IMR-90 (cell line): Measurements from ENCODE around the gene KDM4B. TPM values are rescaled to one million over a fixed set of nuclear protein-coding genes. Genes with fewer than 3 reads are reported as not detected.

Source experiments
- ATAC-seq: fragments of 200-7000 bp; cut with Tn5 transposase; 2 replicates; pipeline ENCODE4 v1.9.1; 2020; ENCODE audit warnings: low read depth, mild to moderate bottlenecking, moderate library complexity
- BruUV-seq: library from RNA; stranded (reverse); fragments of 400-500 nt; replicated peaks from 2 replicates; lab custom pipeline; 2021; lab: Mats Ljungman, UMichigan
- CTCF ChIA-PET: fragments of 300-600 bp; formaldehyde crosslinking; extraction: SDS; loops from one replicate; lab custom pipeline; 2021; ENCODE audit warnings: antibody characterized with exemption; lab: Yijun Ruan, JAX
- POLR2A ChIA-PET: fragments of 300-600 bp; sonication (Branson Sonifier 250); formaldehyde crosslinking; loops from one replicate; lab custom pipeline; 2022; ENCODE audit warnings: antibody characterized with exemption; ENCODE audit not compliant: unreplicated experiment; lab: Charles Lee
- DNase-seq: peaks from one replicate; pipeline ENCODE4 v3.0.0; 2013
- H2AFZ ChIP-seq: replicated peaks from 2 replicates; pipeline ENCODE3; 2013; ENCODE audit warnings: low read length, mild to moderate bottlenecking; ENCODE audit not compliant: poor library complexity
- H2AK5ac ChIP-seq: 2 replicates; pipeline ENCODE4 v1.6.1; 2013; ENCODE audit warnings: low read depth, low read length, inconsistent platforms
- H2AK9ac ChIP-seq: replicated peaks from 2 replicates; pipeline ENCODE3; 2013; ENCODE audit warnings: mild to moderate bottlenecking, low read depth, low read length, moderate library complexity; ENCODE audit not compliant: poor library complexity
- H2BK120ac ChIP-seq: 2 replicates; pipeline ENCODE4 v1.6.1; 2013; ENCODE audit warnings: low read depth, low read length, inconsistent platforms
- H2BK15ac ChIP-seq: 3 replicates; pipeline ENCODE4 v1.6.1; 2013; ENCODE audit warnings: low read depth, low read length, inconsistent platforms
- H2BK20ac ChIP-seq: 2 replicates; pipeline ENCODE4 v1.6.1; 2013; ENCODE audit warnings: low read depth, mild to moderate bottlenecking, inconsistent platforms, low read length, moderate library complexity
- H2BK5ac ChIP-seq: 2 replicates; pipeline ENCODE4 v1.6.1; 2013; ENCODE audit warnings: mild to moderate bottlenecking, low read depth, low read length, inconsistent platforms; ENCODE audit not compliant: poor library complexity, severe bottlenecking
- H3K14ac ChIP-seq: replicated peaks from 2 replicates; pipeline ENCODE4 v1.6.1; 2013; ENCODE audit warnings: low read depth, low read length, inconsistent platforms
- H3K18ac ChIP-seq: 2 replicates; pipeline ENCODE4 v1.6.1; 2013; ENCODE audit warnings: low read depth, low read length, control low read depth
- H3K23ac ChIP-seq: 2 replicates; pipeline ENCODE4 v1.6.1; 2013; ENCODE audit warnings: low read depth, low read length, inconsistent platforms
- H3K27ac ChIP-seq: 2 replicates; pipeline ENCODE4 v1.5.1; 2013; ENCODE audit warnings: mild to moderate bottlenecking, control low read depth, low read length; ENCODE audit not compliant: insufficient read depth
- H3K27me3 ChIP-seq: 2 replicates; pipeline ENCODE4 v1.6.1; 2013; ENCODE audit warnings: low read length; ENCODE audit not compliant: control insufficient read depth, insufficient read depth
- H3K36me3 ChIP-seq: 2 replicates; pipeline ENCODE4 v1.6.1; 2013; ENCODE audit warnings: low read length, mixed read lengths; ENCODE audit not compliant: control insufficient read depth, insufficient read depth
- H3K4ac ChIP-seq: 2 replicates; pipeline ENCODE4 v1.6.1; 2013; ENCODE audit warnings: low read depth, low read length, inconsistent platforms
- H3K4me1 ChIP-seq: 2 replicates; pipeline ENCODE4 v1.6.1; 2013; ENCODE audit warnings: low read length, mixed read lengths; ENCODE audit not compliant: control insufficient read depth, insufficient read depth
- H3K4me2 ChIP-seq: 2 replicates; pipeline ENCODE4 v1.6.1; 2013; ENCODE audit warnings: low read depth, mild to moderate bottlenecking, control low read depth, low read length, moderate library complexity
- H3K4me3 ChIP-seq: 2 replicates; pipeline ENCODE4 v1.5.1; 2013; ENCODE audit warnings: low read depth, mild to moderate bottlenecking, control low read depth, low read length, moderate library complexity; ENCODE audit not compliant: insufficient read depth
- H3K56ac ChIP-seq: 2 replicates; pipeline ENCODE4 v1.6.1; 2013; ENCODE audit warnings: low read length, inconsistent platforms; ENCODE audit not compliant: insufficient read depth; ENCODE audit errors: extremely low read depth
- H3K79me1 ChIP-seq, 2 experiments: 2 replicates each; pipeline ENCODE4 v1.6.1; 2013; ENCODE audit warnings: low read length in 2 of 2, inconsistent platforms in 1 of 2, low read depth in 1 of 2
- H3K9ac ChIP-seq: 2 replicates; pipeline ENCODE4 v1.6.1; 2013; ENCODE audit warnings: low read depth, low read length, control low read depth
- H3K9me1 ChIP-seq: 2 replicates; pipeline ENCODE4 v1.6.1; 2013; ENCODE audit warnings: low read length, inconsistent platforms; ENCODE audit not compliant: insufficient read depth
- H3K9me3 ChIP-seq: 2 replicates; pipeline ENCODE4 v1.6.1; 2013; ENCODE audit warnings: low read length; ENCODE audit not compliant: control insufficient read depth, insufficient read depth
- H4K20me1 ChIP-seq: 2 replicates; pipeline ENCODE4 v1.6.1; 2013; ENCODE audit warnings: low read length, inconsistent platforms; ENCODE audit not compliant: insufficient read depth
- H4K5ac ChIP-seq: 2 replicates; pipeline ENCODE4 v1.6.1; 2013; ENCODE audit warnings: mild to moderate bottlenecking, low read depth, low read length, control low read depth
- H4K8ac ChIP-seq, 2 experiments: 2 replicates each; pipeline ENCODE4 v1.6.1; 2013; ENCODE audit warnings: low read depth in 2 of 2, low read length in 2 of 2, control low read depth in 1 of 2, inconsistent platforms in 1 of 2
- H4K91ac ChIP-seq: 2 replicates; pipeline ENCODE4 v1.6.1; 2013; ENCODE audit warnings: low read depth, low read length, inconsistent platforms; ENCODE audit not compliant: insufficient read depth
- BHLHE40 ChIP-seq: fragments of 150-350 bp; IDR thresholded peaks from 2 replicates; pipeline ENCODE4 v1.6.1; 2016; ENCODE audit warnings: mild to moderate bottlenecking, low read depth, low read length
- MAFK ChIP-seq: IDR thresholded peaks from 2 replicates; pipeline ENCODE4 v1.6.1; 2012; ENCODE audit warnings: low read depth, low read length, improper control_type of control experiment
- NFE2L2 ChIP-seq: fragments of 150-350 bp; IDR thresholded peaks from 2 replicates; pipeline ENCODE4 v1.6.1; 2016; ENCODE audit warnings: low read depth, mild to moderate bottlenecking, low read length
- RAD21 ChIP-seq: IDR thresholded peaks from 2 replicates; pipeline ENCODE4 v1.6.1; 2012; ENCODE audit warnings: low read length, improper control_type of control experiment
- RCOR1 ChIP-seq: IDR thresholded peaks from 2 replicates; pipeline ENCODE4 v1.6.1; 2012; ENCODE audit warnings: mild to moderate bottlenecking, low read length, improper control_type of control experiment; ENCODE audit not compliant: insufficient replicate concordance
- RFX5 ChIP-seq: IDR thresholded peaks from 2 replicates; pipeline ENCODE4 v1.8.0; 2012; ENCODE audit warnings: low read depth, mild to moderate bottlenecking, low read length, moderate library complexity
- WGBS, 2 experiments: methylation state at CpG; one replicate each; pipeline versions ENCODE4 v1.1.5 to v1.1.7; 2013; ENCODE audit warnings: missing lambda C conversion rate in 2 of 2; ENCODE audit not compliant: insufficient read length in 1 of 2; ENCODE audit errors: extremely low coverage in 2 of 2; 5-methylcytosine and 5-hydroxymethylcytosine counted together
- dilution Hi-C: fragments of 300-500 bp; cut with HindIII; formaldehyde crosslinking; loops from one replicate; pipeline ENCODE4 v1.14.3; 2018; ENCODE audit warnings: low sequenced_read_pairs; ENCODE audit not compliant: unreplicated experiment
- in situ Hi-C: fragments of 300-500 bp; cut with MboI; formaldehyde crosslinking; loops from 3 replicates; pipeline ENCODE4 v1.14.3; 2019; ENCODE audit warnings: low sequenced_read_pairs, inconsistent platforms, mixed read lengths
- intact Hi-C: fragments of 100-400 bp; cut with micrococcal nuclease; formaldehyde crosslinking; loops from 2 replicates; pipeline ENCODE4 v1.10.0; 2022
- polyA plus RNA-seq, 3 experiments: library from polyadenylated mRNA; depleted of rRNA; stranded (reverse); fragments of >200 nt; gene quantifications; 2 replicates each; pipeline ENCODE4 v1.2.3, GENCODE V29; 2012; ENCODE audit warnings: low replicate concordance in 1 of 3
- total RNA-seq: library from RNA; depleted of rRNA; stranded (reverse); fragments of >200 nt; gene quantifications from 2 replicates; pipeline ENCODE4 v1.2.3, GENCODE V29; 2012
- TF ChIP-seq, protein P1 (sequence below): conservative IDR thresholded peaks from 2 replicates; pipeline ENCODE4 v1.5.1; 2012; ENCODE audit warnings: mild to moderate bottlenecking, low read depth, low read length, improper control_type of control experiment

Gene KDM4B
- total and polyA plus RNA-seq, 2 of the 4 experiments (the other 2 are of a cell fraction), result 5.0 to 17.9 TPM

DNA sequence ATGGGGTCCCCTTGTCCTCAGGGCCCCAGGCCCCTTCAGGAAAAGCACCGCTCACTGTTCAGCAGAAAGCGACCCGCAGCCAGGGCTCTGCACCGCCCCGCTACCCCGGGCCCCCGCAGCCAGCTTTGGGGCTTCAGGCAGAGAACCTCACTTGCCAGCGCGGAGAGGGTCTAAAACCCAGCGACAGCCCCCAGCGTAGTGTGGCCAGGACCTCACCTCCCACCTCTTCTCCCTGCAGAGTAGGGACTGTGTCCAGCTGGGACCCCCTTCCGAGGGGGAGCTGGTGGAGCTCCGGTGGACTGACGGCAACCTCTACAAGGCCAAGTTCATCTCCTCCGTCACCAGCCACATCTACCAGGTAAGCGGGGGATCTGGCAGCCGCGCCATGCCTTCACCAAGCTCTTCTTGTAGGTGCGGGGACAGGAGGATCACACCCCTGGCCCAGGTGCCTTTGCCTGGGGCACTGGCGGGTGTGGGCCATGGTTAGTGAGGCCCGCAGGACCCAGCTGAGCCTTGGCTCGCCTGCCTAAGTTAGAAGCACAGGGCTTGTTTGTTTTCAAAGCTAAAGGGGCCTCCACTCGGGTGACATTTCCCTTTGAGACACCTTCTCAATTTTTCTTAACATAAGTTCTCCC is 175.7 kb downstream of the KDM4B start:
- TF ChIP-seq RAD21 (no peak), MAFK (no peak), RFX5 (no peak), RCOR1 (no peak), BHLHE40 (no peak), NFE2L2 (no peak)
- TF ChIP-seq, protein P1, sequence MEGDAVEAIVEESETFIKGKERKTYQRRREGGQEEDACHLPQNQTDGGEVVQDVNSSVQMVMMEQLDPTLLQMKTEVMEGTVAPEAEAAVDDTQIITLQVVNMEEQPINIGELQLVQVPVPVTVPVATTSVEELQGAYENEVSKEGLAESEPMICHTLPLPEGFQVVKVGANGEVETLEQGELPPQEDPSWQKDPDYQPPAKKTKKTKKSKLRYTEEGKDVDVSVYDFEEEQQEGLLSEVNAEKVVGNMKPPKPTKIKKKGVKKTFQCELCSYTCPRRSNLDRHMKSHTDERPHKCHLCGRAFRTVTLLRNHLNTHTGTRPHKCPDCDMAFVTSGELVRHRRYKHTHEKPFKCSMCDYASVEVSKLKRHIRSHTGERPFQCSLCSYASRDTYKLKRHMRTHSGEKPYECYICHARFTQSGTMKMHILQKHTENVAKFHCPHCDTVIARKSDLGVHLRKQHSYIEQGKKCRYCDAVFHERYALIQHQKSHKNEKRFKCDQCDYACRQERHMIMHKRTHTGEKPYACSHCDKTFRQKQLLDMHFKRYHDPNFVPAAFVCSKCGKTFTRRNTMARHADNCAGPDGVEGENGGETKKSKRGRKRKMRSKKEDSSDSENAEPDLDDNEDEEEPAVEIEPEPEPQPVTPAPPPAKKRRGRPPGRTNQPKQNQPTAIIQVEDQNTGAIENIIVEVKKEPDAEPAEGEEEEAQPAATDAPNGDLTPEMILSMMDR, result no peak

More for the DNA sequence above, 175.7 kb downstream of the KDM4B start:
- H3K27ac ChIP-seq, result no peak overlapping the region
- peaks cover 21% of the 10 kb centered on the region for H4K20me1 ChIP-seq
- no peaks in the 10 kb centered on the region for H3K4me1 ChIP-seq
- no peak overlapping the region for H3K4me2 ChIP-seq
- H2BK15ac ChIP-seq, result no peak overlapping the region
- H2AFZ ChIP-seq, result no peak overlapping the region
- H4K5ac ChIP-seq, result no peak overlapping the region
- no peak overlapping the region for H3K4me3 ChIP-seq
- H2BK120ac ChIP-seq, result no peak overlapping the region
- H2BK20ac ChIP-seq, result no peak overlapping the region
- H2BK5ac ChIP-seq, result no peak overlapping the region
- H3K23ac ChIP-seq, result no peak overlapping the region
- ATAC-seq (no peak), DNase-seq (no peak)
- ChIA-PET CTCF (no interaction called here), POLR2A (no interaction called here)
- no peak overlapping the region for H2AK5ac ChIP-seq
- no peaks in the 10 kb centered on the region for H3K27me3 ChIP-seq
- H3K4ac ChIP-seq, result no peak overlapping the region
- no TSS peak for BruUV-seq
- no peak overlapping the region for H3K14ac ChIP-seq
- H3K9me1 ChIP-seq, result no peaks in the 10 kb centered on the region; the same call in 1 of the 2 replicates
- no peak overlapping the region for H3K9ac ChIP-seq
- dilution Hi-C loops (no loop called here), in situ Hi-C loops (no loop called here), intact Hi-C loops (no loop called here)
- H3K9me3 ChIP-seq, result no peaks in the 10 kb centered on the region
- peaks cover 9 to 13% of the 10 kb centered on the region in 2 experiments; a peak in 2 of 4 replicates for H3K79me1 ChIP-seq
- no peak overlapping the region for H3K56ac ChIP-seq
- 95% methylated on average over 6 of the region's 23 CpGs; no CpG with 5 or more reads in 1 of the 2 experiments for WGBS, 2 experiments
- no peak overlapping the region for H2AK9ac ChIP-seq
- peaks cover 68% of the 10 kb centered on the region for H3K36me3 ChIP-seq
- no peak overlapping the region for H4K8ac ChIP-seq
- H3K18ac ChIP-seq, result no peak overlapping the region
- H4K91ac ChIP-seq, result no peak overlapping the region
